Measurements from ENCODE around the gene HAGHL. TPM values are rescaled to one million over a fixed set of nuclear protein-coding genes. Genes with fewer than 3 reads are reported as not detected.
"Not testable (repeated sequence)": the region's sequence is repeated elsewhere in the genome, so short reads cannot be mapped to it uniquely, and the experiment has no call there.

The HAGHL gene
- total RNA-seq, 2 experiments from 2014 or later = 28.8 to 32.6 TPM

GRCh38 chr16:751152-752006 lies 24.5 kb downstream of the HAGHL start:
- ChIA-PET POLR2A (no interaction called here), CTCF (no interaction called here)
- DNase-seq = no peak
- TF ChIP-seq CTCF (IDR thresholded peaks at IDR 0.05) = no peak
- H3K4me1 Mint-ChIP-seq (ENCODE audit: low read depth) = no peaks in the 10 kb centered on the region
- intact Hi-C loops (cut with micrococcal nuclease) = no loop called here
- no peak for ATAC-seq
- no peaks in the 10 kb centered on the region for H3K9me3 Mint-ChIP-seq
- H3K36me3 Mint-ChIP-seq (ENCODE audit: low read depth) = no peaks in the 10 kb centered on the region
- no peak overlapping the region for H3K27ac Mint-ChIP-seq
- H3K27me3 Mint-ChIP-seq = no peaks in the 10 kb centered on the region
- no peak overlapping the region for H3K4me3 Mint-ChIP-seq

- Mint-ChIP-seq H3K36me3 (ENCODE audit: low read depth) (no peaks in the 10 kb centered on the region), H3K4me1 (ENCODE audit: low read depth) (no peaks in the 10 kb centered on the region), H3K4me3 (no peak overlapping the region), H3K27me3 (no peaks in the 10 kb centered on the region), H3K9me3 (no peaks in the 10 kb centered on the region), H3K27ac (no peak overlapping the region)
- CTCF ChIA-PET = no interaction called here
- no peak for ATAC-seq
- intact Hi-C loops (cut with micrococcal nuclease) = no loop called here
- no peak for DNase-seq
- no peak for TF ChIP-seq CTCF (IDR thresholded peaks at IDR 0.05)
- POLR2A ChIA-PET = no interaction called here
Measured at GRCh38 chr16:752007-752312, 25.1 kb downstream of the HAGHL start.

GRCh38 chr16:754121-754607 lies 27.3 kb downstream of the HAGHL start:
- H3K27me3 Mint-ChIP-seq; H3K4me3 Mint-ChIP-seq; intact Hi-C loops (cut with micrococcal nuclease); H3K4me1 Mint-ChIP-seq (ENCODE audit: low read depth); H3K36me3 Mint-ChIP-seq (ENCODE audit: low read depth); H3K9me3 Mint-ChIP-seq; H3K27ac Mint-ChIP-seq; ATAC-seq; POLR2A ChIA-PET; DNase-seq: not testable (repeated sequence)
- CTCF ChIA-PET = interaction anchor here (1.0 kb wide), 1 partner anchor 8 kb away, joined by 3 read pairs; no protein-coding TSS in a partner anchor

GRCh38 chr16:754656-755055 lies 27.8 kb downstream of the HAGHL start:
- Mint-ChIP-seq H3K27me3 (peaks cover 4% of the 10 kb centered on the region), H3K36me3 (ENCODE audit: low read depth) (no peaks in the 10 kb centered on the region), H3K27ac (no peak overlapping the region), H3K4me1 (ENCODE audit: low read depth) (no peaks in the 10 kb centered on the region), H3K4me3 (no peak overlapping the region), H3K9me3 (no peaks in the 10 kb centered on the region)
- POLR2A ChIA-PET = no interaction called here
- intact Hi-C loops (cut with micrococcal nuclease) = no loop called here
- ATAC-seq = no peak
- DNase-seq = no peak
- CTCF ChIA-PET = interaction anchor here (1.0 to 1.3 kb wide), 2 partner anchors 9 to 42 kb away, joined by 3 read pairs; no protein-coding TSS in a partner anchor
- TF ChIP-seq CTCF (IDR thresholded peaks at IDR 0.05) = no peak

- no peak for TF ChIP-seq CTCF (IDR thresholded peaks at IDR 0.05)
- Mint-ChIP-seq H3K27ac (no peak overlapping the region), H3K4me1 (ENCODE audit: low read depth) (no peaks in the 10 kb centered on the region), H3K9me3 (no peaks in the 10 kb centered on the region), H3K4me3 (no peak overlapping the region), H3K36me3 (ENCODE audit: low read depth) (no peaks in the 10 kb centered on the region), H3K27me3 (peaks cover 4% of the 10 kb centered on the region)
- intact Hi-C loops (cut with micrococcal nuclease) = no loop called here
- DNase-seq (no peak), ATAC-seq (no peak)
- ChIA-PET CTCF (no interaction called here), POLR2A (no interaction called here)
Measured at GRCh38 chr16:756428-756827, 29.5 kb downstream of the HAGHL start.

Measured in activated CD8-positive, alpha-beta T cell treated with anti-CD3 and anti-CD28 coated beads for 36 hours (primary cell).